CD1c-positive myeloid dendritic cell (primary cell): Measurements from ENCODE around the gene AIFM3.
"Not testable (repeated sequence)": the region's sequence is repeated elsewhere in the genome, so short reads cannot be mapped to it uniquely, and the experiment has no call there.

Source experiments
- DNase-seq: peaks from one replicate; pipeline ENCODE4 v3.0.0-alpha.2; 2016; ENCODE audit errors: extremely low spot score

The AIFM3 gene

GRCh38 chr22:21001601-21002325 lies 34.7 kb downstream of the AIFM3 start, which contains the start of gene THAP7:
THAP7 (minus strand) TSS chr22:21002118; CDS start chr22:21001911, 207 bp downstream.
- peak; percentile 99 for DNase-seq

DNA sequence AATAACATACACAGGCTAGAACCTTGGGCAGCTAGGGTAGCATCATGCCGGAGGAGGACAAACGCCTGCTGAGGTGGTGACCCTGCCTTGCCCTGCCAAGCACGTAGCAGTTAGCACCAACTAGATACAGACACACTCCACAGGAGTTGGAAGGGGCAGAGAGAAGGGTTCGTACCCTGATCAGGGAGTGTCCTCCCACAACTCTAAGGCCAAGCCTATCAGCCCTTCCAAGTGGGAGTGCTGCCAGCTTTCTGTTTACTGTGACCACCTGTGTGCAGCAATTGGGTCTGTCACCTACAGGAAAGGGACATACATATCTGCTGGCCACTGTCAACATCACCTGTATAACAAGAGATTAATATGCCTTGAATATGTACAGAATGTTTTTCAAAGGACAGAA lies 36.7 kb downstream of the AIFM3 start:
- no peak for DNase-seq

GRCh38 chr22:21009208-21009607 lies 42.2 kb downstream of the AIFM3 start:
- not testable (repeated sequence) for DNase-seq

GRCh38 chr22:21009638-21010425 lies 42.8 kb downstream of the AIFM3 start:
- peak; percentile 15 for DNase-seq

GRCh38 chr22:21010426-21011113 lies 43.5 kb downstream of the AIFM3 start:
- DNase-seq, result no peak

- no peak for DNase-seq
Observed at GRCh38 chr22:21012446-21013407, 45.7 kb downstream of the AIFM3 start.

DNA sequence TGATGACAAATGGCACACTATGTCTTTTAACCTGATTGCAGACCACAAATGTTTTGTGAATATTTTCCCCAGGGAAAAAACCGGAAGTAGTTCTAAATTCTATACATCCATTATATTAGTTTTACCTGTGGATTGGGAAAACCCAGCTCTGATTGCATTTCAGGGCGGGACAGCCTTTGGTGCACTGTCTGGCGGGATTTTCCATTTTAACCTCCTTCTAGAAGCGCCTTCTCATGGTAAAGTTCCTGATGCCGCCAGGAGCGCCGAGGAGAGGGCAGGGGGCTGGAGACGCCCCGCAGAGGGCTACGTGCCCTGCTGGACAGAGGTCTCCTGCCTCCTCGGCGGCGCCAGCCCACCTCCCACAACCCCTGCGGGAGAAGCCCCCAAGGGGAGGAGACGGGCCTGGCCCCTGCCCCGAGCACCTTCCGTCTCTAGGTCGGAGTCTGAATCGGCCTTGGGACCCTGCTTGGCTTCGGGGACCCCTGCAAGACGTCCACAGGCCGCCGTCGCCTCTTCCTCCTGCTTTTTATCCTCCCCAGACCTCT lies 46.7 kb downstream of the AIFM3 start:
- DNase-seq, result no peak

GRCh38 chr22:21014202-21014725 lies 47.2 kb downstream of the AIFM3 start:
- DNase-seq, result peak; percentile 95

DNA sequence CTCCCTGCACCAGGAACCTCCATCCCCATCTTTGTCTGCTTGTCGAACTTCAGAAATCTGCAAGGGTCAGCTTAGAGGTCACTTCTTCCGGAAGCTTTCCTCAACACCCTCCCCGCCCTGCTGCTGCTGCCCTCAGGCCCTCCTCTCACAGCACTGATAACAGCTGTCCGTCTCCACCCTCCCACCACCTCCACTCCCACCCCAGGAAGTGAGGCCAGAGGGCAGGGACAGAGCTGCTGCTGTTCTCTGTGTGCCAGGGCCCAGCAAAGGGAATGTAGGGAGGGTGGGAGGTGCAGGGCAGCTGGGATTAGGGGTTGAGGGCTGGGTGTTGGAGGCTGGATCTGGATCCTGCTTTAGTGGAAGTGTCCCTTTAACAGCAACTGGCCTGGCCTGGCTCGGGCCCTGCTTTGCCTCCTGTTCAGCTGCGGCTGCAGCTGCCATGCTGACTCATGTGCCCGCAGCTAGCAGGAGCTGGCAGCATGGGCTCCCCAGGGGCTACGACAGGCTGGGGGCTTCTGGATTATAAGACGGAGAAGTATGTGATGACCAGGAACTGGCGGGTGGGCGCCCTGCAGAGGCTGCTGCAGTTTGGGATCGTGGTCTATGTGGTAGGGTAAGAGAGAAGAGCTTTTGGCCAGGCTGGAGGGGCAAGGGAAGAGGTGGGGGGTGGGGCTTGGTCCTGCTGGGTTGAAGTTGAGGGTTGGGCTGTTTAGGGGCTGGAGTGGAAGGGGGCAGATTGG lies 47.8 kb downstream of the AIFM3 start, which contains the start of gene P2RX6:
Gene P2RX6, plus strand, starts transcription at position 440 of the 740 bp plus-strand sequence. Its CDS starts 10 bp downstream, at position 450.
- peak; percentile 66 for DNase-seq

DNA sequence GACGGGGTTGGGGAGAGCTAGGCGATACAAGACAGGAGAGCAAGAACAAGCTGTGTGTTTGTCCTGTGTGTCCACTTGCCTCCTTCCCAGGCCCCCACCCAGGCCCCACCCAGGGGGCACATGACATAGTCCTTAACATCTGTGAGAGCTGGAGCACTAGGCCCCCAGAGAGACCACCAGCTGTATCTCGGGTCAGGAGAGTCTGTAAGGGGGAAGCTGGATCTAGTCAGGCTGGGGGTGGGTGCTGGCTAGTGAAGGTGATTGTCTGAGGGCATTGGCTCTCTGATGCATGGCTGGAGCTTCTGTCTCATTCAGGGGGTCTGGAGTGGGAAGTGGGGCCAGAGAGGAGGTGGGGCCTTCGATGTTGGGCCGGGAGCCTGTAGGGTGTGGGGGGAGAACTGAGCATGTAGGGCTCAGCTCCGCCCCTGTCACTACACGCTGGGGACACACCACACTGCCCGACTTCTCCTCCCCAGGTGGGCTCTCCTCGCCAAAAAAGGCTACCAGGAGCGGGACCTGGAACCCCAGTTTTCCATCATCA lies 48.5 kb downstream of the AIFM3 start:
- DNase-seq, result no peak

- no peak for DNase-seq
Observed at GRCh38 chr22:21016644-21017420, 49.8 kb downstream of the AIFM3 start.

- no peak for DNase-seq
Observed at GRCh38 chr22:21018314-21018713, 51.3 kb downstream of the AIFM3 start.

DNA sequence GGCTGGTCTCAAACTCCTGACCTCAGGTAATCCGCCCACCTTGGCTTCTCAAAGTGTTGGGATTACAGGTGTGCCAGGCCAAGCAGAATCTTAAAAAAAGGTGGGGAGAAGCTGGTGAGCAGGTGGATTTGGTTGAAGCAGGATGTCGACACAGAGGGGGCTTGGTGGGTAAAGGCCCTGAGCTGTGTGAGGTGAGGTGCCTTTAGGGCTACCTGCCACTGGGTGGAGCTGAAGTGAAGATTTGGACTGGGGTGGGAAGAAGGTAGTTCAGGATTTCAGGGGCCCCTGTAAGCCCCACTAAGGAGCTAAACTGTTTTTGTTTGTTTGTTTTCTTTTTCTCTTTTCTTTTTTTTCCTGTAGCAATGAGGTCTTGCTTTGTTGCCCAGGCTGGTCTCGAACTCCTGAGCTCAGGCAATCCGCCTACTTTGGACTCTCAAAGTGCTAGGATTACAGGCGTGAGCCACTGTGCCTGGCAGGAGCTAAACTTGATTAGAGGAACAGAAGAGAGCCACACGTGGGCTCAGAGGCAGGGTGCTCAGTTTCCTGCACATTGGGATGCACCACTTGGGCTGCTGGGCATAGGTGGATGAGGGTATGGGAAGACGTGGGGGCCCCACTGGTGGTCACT lies 53.9 kb downstream of the AIFM3 start:
- peak; percentile 8 for DNase-seq

GRCh38 chr22:21022507-21022906 lies 55.5 kb downstream of the AIFM3 start:
- DNase-seq, result no peak

- DNase-seq, result no peak
Observed at GRCh38 chr22:21022955-21023614, 56.0 kb downstream of the AIFM3 start.

DNA sequence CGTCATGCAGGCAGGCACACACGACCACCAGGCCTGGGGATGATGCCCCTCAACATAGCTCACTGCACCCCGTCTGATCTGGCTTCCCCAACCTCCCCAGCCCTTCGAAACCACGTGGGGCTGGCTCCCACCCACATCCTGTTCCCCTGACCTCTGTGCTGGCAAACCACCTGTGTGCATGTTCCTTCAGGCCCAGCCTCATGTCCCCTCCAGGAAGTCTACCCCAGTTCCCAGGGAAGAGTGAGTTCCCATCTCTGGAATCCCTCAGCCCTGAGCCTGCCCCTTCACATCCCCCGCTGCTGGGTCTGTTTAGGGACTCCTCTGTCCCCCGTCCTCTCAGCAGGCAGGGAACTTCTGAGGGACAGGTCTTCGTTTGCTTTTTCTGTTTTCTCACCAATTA lies 58.2 kb downstream of the AIFM3 start:
- no peak for DNase-seq
